SK-N-SH treated with all-trans-retinoic acid at 6 μM for 48 hours (cell line): ENCODE results near the gene MYO18A.

Experiments used
- ATAC-seq: fragments of 200-7000 bp; cut with Tn5 transposase; 3 replicates; pipeline ENCODE4 v1.9.1; 2020; ENCODE audit warnings: mild to moderate bottlenecking, moderate library complexity
- ARNTL ChIP-seq: fragments of 450-650 bp; formaldehyde crosslinking; IDR thresholded peaks from 2 replicates; pipeline ENCODE4 v1.5.0; 2020; ENCODE audit warnings: low read depth, mild to moderate bottlenecking, moderate library complexity, borderline replicate concordance
- CSDC2 ChIP-seq: fragments of 250-450 bp; sonication (Bioruptor Pico); IDR thresholded peaks from 2 replicates; pipeline ENCODE4 v1.5.0; 2020; ENCODE audit warnings: mild to moderate bottlenecking, moderate library complexity
- ESRRG ChIP-seq: fragments of 250-450 bp; sonication (Bioruptor Pico); IDR thresholded peaks from 2 replicates; pipeline ENCODE4 v1.6.1; 2021; ENCODE audit warnings: mild to moderate bottlenecking
- GLIS3 ChIP-seq: fragments of 250-450 bp; sonication (Bioruptor Pico); IDR thresholded peaks from 2 replicates; pipeline ENCODE4 v1.5.0; 2020; ENCODE audit warnings: mild to moderate bottlenecking, moderate library complexity
- ISL1 ChIP-seq: fragments of 250-450 bp; sonication (Bioruptor Pico); IDR thresholded peaks from 2 replicates; pipeline ENCODE4 v2.1.2; 2022; ENCODE audit warnings: mild to moderate bottlenecking, moderate library complexity
- OSR1 ChIP-seq: fragments of 250-450 bp; sonication (Bioruptor Pico); IDR thresholded peaks from 2 replicates; pipeline ENCODE4 v1.8.0; 2022; ENCODE audit warnings: moderate library complexity, mild to moderate bottlenecking, inconsistent platforms
- PATZ1 ChIP-seq: fragments of 250-450 bp; sonication (Bioruptor Pico); IDR thresholded peaks from 2 replicates; pipeline ENCODE4 v1.8.0; 2020; ENCODE audit warnings: mild to moderate bottlenecking, moderate library complexity, borderline replicate concordance
- POU6F1 ChIP-seq: fragments of 250-450 bp; sonication (Bioruptor Pico); IDR thresholded peaks from 2 replicates; pipeline ENCODE4 v1.8.0; 2021; ENCODE audit warnings: low read depth, mild to moderate bottlenecking, moderate library complexity, borderline replicate concordance
- PPARA ChIP-seq: fragments of 250-450 bp; sonication (Bioruptor Pico); IDR thresholded peaks from 2 replicates; pipeline ENCODE4 v1.5.0; 2020; ENCODE audit warnings: mild to moderate bottlenecking, borderline replicate concordance
- RARB ChIP-seq: fragments of 250-450 bp; sonication (Bioruptor Pico); IDR thresholded peaks from 2 replicates; pipeline ENCODE4 v1.8.0; 2021; ENCODE audit warnings: mild to moderate bottlenecking, moderate library complexity
- SNAI2 ChIP-seq: fragments of 250-450 bp; sonication (Bioruptor Pico); IDR thresholded peaks from 2 replicates; pipeline ENCODE4 v1.5.0; 2020; ENCODE audit warnings: mild to moderate bottlenecking, moderate library complexity
- TCF4 ChIP-seq: fragments of 250-450 bp; sonication (Bioruptor Pico); IDR thresholded peaks from 2 replicates; pipeline ENCODE4 v1.8.0; 2021; ENCODE audit warnings: mild to moderate bottlenecking, moderate library complexity, borderline replicate concordance
- TOX ChIP-seq: fragments of 250-450 bp; sonication (Bioruptor Pico); IDR thresholded peaks from 2 replicates; pipeline ENCODE4 v1.8.0; 2021; ENCODE audit warnings: mild to moderate bottlenecking, moderate library complexity, borderline replicate concordance
- TSHZ2 ChIP-seq: fragments of 250-450 bp; sonication (Bioruptor Pico); IDR thresholded peaks from 2 replicates; pipeline ENCODE4 v1.5.0; 2020; ENCODE audit warnings: mild to moderate bottlenecking, moderate library complexity
- ZC3H10 ChIP-seq: fragments of 250-450 bp; sonication (Bioruptor Pico); IDR thresholded peaks from 2 replicates; pipeline ENCODE4 v1.5.1; 2021; ENCODE audit warnings: mild to moderate bottlenecking, moderate library complexity
- ZFP3 ChIP-seq: fragments of 250-450 bp; sonication (Bioruptor Pico); IDR thresholded peaks from 2 replicates; pipeline ENCODE4 v1.5.0; 2020; ENCODE audit warnings: mild to moderate bottlenecking, moderate library complexity
- ZFP30 ChIP-seq: fragments of 450-650 bp; formaldehyde crosslinking; IDR thresholded peaks from 2 replicates; pipeline ENCODE4 v1.5.0; 2022; ENCODE audit warnings: mild to moderate bottlenecking, moderate library complexity
- ZNF565 ChIP-seq: fragments of 450-650 bp; formaldehyde crosslinking; conservative IDR thresholded peaks from 2 replicates; pipeline ENCODE4 v1.5.0; 2020; ENCODE audit warnings: low read depth, mild to moderate bottlenecking, moderate library complexity
- ZNF70 ChIP-seq: fragments of 450-650 bp; formaldehyde crosslinking; IDR thresholded peaks from 2 replicates; pipeline ENCODE4 v1.5.0; 2020; ENCODE audit warnings: mild to moderate bottlenecking, moderate library complexity
- ZNF8 ChIP-seq: fragments of 450-650 bp; formaldehyde crosslinking; IDR thresholded peaks from 2 replicates; pipeline ENCODE4 v1.5.0; 2020; ENCODE audit warnings: mild to moderate bottlenecking, moderate library complexity
- TF ChIP-seq, protein P1 (sequence below): fragments of 250-450 bp; sonication (Bioruptor Pico); IDR thresholded peaks from 2 replicates; pipeline ENCODE4 v1.5.1; 2020; ENCODE audit warnings: low read depth, mild to moderate bottlenecking, moderate library complexity

MYO18A gene

GRCh38 chr17:29102046-29102445 is 78.2 kb downstream of the MYO18A start:
- TF ChIP-seq ARNTL (CRISPR knock-in tag), result no peak
- no peak for TF ChIP-seq TCF4 (CRISPR knock-in tag)
- TF ChIP-seq PATZ1 (CRISPR knock-in tag), result no peak
- TF ChIP-seq ZC3H10, result no peak
- no peak for TF ChIP-seq ZNF70 (CRISPR knock-in tag)
- no peak for TF ChIP-seq TOX (CRISPR knock-in tag)
- TF ChIP-seq RARB (CRISPR knock-in tag), result no peak
- TF ChIP-seq PPARA (CRISPR knock-in tag), result no peak
- TF ChIP-seq ZNF565, result no peak
- TF ChIP-seq POU6F1 (CRISPR knock-in tag), result no peak
- no peak for TF ChIP-seq OSR1 (CRISPR knock-in tag)
- no peak for TF ChIP-seq ZFP30
- no peak for TF ChIP-seq ISL1 (CRISPR knock-in tag)
- TF ChIP-seq CSDC2 (CRISPR knock-in tag), result no peak
- no peak; the same call in 2 of the 3 replicates for ATAC-seq

- TF ChIP-seq PPARA (CRISPR knock-in tag) (no peak), ZNF565 (no peak), GLIS3 (CRISPR knock-in tag) (no peak), TSHZ2 (CRISPR knock-in tag) (no peak), OSR1 (CRISPR knock-in tag) (no peak), TCF4 (CRISPR knock-in tag) (no peak), ZFP30 (no peak), ISL1 (CRISPR knock-in tag) (no peak), ZFP3 (CRISPR knock-in tag) (no peak), ESRRG (CRISPR knock-in tag) (no peak), TOX (CRISPR knock-in tag) (no peak), SNAI2 (CRISPR knock-in tag) (no peak), ZNF8 (no peak), RARB (CRISPR knock-in tag) (no peak), CSDC2 (CRISPR knock-in tag) (no peak), ZC3H10 (no peak), POU6F1 (CRISPR knock-in tag) (no peak)
- TF ChIP-seq, protein P1, sequence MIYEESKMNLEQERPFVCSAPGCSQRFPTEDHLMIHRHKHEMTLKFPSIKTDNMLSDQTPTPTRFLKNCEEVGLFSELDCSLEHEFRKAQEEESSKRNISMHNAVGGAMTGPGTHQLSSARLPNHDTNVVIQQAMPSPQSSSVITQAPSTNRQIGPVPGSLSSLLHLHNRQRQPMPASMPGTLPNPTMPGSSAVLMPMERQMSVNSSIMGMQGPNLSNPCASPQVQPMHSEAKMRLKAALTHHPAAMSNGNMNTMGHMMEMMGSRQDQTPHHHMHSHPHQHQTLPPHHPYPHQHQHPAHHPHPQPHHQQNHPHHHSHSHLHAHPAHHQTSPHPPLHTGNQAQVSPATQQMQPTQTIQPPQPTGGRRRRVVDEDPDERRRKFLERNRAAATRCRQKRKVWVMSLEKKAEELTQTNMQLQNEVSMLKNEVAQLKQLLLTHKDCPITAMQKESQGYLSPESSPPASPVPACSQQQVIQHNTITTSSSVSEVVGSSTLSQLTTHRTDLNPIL (CRISPR knock-in tag), result no peak
- ATAC-seq, result no peak
Measured at GRCh38 chr17:29100296-29100695, 79.9 kb downstream of the MYO18A start.

DNA sequence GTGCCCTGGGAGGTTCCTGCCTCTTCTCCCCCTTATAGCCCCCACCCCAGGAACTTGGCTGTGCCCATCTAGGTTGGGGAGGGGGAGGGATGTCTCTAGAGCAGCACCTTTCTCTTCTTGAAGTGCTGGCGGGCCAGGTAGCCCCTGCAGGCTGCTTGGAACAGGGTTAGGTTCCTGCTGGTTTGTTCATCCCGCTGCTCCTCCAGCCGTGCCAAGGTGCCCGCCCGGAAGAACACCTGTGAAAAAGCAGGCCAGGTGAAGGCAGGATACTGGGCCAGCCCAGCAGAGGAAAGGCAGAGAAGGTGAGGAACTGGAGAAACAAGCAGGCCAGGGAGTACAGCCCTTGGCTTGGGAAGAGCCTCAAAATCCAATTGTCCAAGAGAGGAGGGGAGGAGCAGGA is 80.7 kb downstream of the MYO18A start:
- ATAC-seq, result no peak
- TF ChIP-seq ARNTL (CRISPR knock-in tag) (no peak), CSDC2 (CRISPR knock-in tag) (no peak), SNAI2 (CRISPR knock-in tag) (no peak), PPARA (CRISPR knock-in tag) (no peak), TOX (CRISPR knock-in tag) (no peak), ZFP30 (no peak), ZNF8 (no peak), ZC3H10 (no peak), ZNF565 (no peak)
